HG03159 (cell line): ENCODE data around the gene KRR1.
"Not testable (repeated sequence)": the region's sequence is repeated elsewhere in the genome, so short reads cannot be mapped to it uniquely, and the experiment has no call there.

Source experiments
- ATAC-seq: cut with Tn5 transposase; IDR thresholded peaks from one replicate; pipeline ENCODE4 v1.9.1; 2021; ENCODE audit warnings: mild to moderate bottlenecking, moderate library complexity; ENCODE audit not compliant: unreplicated experiment

The KRR1 gene

DNA sequence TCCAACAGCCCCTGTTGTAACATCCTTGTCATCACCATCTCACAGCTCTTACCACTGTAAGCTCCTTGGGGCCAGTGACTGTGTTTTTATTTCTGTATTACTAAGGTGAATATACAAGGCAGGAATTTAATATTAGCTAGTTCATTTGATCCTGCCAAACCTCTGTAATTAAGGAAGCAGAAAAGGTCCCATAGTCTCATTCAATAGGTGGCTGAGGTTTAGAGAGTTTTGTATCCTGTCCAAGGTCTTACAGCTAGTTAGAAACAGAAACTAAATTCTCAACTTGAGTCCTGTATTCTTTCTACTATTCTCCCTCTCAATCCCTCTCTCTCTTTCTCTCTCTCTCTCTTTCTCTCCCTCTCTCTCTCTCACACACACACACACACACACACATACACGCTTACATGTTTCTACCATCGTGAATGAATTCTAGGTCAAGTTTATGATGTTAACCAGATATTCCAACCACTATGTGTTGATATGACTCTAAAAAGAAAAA, 31.4 kb downstream of the KRR1 start:
- ATAC-seq, result peak; percentile 31

DNA sequence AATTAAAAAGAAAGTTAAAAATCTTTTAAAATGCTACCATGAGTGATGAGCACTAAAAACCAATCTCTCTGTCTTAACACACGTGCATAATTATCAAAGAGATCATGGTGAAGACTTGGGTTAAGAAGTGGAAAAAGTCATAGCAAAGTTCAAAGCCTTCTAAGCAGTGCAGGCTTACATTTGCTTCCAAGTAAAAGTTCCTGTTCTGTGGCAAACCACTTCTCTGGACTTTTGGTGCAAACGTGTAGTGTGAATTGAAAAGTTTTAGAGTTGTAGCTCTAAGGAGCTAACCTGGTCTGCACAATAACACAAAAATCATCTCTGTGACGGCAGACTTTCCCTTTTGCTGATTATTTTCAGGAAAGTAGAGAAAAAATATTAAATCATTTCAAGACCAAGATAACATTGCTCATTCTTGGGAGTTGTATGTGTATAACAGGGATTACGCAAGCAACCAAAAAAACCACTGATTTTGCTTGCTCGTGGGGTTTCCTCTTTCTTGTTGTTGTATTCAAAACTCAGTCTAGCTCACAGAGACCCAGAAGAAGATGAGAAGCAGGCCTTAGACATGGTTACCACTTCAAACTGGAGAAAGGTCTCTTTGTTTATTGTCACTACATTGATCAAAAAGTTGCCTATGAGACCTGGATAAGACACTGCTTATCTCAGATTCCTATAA, 33.2 kb downstream of the KRR1 start:
- no peak for ATAC-seq

DNA sequence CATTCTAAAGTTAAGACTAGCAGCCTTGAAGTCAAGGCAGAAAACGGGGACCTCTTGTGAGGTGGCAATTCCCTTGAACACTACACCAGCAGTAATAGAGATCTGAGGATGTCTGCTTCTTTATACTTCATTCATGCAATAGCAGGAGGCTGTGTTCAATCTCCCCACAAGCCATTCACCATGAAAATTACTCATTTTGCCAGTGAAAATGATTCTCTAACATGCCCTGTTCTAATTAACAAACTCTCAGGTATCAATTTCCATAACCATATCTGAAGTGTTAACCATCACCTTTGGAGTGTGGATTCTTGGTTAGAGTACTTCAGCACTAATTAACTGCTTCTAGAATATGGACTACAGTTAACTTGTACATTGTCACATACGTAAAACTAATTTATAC, 34.3 kb downstream of the KRR1 start:
- no peak for ATAC-seq

DNA sequence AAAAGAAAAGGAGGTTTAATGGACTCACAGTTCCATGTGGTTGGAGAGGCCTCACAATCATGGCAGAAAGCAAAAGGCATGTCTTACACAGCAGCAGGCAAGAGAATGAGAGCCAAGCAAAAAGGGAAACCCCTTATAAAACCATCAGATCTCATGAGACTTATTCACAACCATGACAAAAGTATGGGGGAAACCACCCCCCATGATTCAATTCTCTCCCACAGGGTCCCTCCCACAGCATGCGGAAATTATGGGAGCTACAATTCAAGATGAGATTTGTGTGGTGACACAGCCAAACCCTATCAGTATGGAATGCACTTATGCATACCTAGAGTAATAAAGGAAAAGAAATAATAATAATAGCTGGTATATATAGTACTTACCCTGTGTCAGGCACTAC, 35.3 kb downstream of the KRR1 start:
- no peak for ATAC-seq

DNA sequence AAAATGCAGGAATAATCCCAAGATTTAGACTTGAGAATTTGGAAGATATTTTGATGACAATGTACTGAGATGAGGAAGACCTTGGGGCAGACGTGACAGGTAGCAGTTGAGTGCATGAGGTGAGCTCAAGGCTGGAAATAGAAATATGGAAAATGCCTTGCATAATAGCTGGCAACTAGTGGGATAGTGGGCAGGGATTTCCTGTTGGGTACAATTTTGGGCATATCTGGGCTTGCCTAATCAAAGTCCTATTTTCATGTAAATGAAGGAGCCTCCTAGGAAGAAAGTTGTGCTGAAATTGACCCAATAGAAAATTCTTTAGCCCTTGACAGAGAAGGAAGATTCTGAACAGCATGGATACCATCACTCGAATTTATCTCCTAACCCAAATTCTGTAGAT, 37.3 kb downstream of the KRR1 start:
- ATAC-seq, result no peak

DNA sequence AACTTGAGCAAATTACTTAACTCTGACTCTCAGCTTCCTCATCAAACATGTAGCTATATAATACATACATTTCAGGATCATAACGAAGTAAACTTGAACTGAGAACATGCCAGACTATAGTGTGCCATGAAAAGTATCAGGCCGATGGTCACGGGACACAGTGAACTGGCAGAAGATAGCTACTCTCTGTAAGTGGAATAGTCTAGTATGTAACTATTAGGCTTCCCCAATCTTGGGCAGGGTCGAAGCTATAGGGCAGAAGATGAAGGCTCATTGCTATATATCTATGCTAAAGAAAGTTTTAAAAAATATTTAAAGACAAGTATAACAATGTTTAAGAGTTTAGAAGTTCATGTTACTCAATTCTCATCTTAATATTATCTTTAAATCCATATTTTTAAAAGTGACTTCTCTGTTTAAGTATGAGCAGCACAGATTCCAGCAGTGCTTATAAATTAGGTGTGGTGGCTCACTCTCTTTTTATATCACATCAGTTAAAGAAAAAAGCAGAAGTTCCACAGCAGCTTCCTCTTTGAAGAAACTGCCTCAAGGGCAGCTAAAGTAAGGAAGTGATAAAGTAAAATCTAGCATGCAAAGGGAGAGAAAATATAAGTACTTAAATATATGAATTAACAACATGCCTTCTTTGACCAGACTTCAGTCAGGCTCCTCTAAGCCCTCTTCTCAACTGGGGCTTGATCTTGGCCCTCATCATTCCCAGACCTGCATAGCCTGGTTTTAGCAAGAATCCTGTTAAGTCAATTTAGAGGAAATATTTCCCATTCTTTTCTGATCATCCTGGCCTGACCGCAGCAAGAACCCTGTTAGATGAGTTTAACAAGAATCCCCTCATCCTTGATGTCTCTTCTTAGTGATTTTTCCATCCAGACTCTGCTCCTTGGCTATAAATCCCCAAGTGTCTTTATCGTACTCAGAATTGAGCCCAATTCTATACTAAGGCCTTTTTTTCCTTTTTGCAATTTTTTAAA, 39.2 kb downstream of the KRR1 start:
- peak; percentile 74 for ATAC-seq

DNA sequence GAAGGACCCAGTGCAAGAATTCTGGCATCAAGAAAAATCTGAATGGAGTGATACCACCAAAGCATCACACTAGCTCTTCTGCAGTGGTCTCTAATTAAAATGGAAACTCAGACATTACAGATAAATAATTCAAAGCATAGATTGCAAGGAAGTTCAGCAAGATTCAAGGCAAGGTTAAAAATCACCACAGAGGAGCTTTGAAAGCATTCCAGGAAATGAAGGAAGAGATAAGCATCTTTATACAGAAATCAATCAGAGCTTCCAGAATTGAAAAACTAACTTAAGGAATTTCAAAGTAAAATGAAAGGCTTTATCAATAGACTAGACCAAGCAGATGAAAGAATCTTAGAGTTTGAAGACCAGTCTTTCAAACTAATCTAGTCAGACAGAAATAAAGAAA, 51.2 kb downstream of the KRR1 start:
- no peak for ATAC-seq

DNA sequence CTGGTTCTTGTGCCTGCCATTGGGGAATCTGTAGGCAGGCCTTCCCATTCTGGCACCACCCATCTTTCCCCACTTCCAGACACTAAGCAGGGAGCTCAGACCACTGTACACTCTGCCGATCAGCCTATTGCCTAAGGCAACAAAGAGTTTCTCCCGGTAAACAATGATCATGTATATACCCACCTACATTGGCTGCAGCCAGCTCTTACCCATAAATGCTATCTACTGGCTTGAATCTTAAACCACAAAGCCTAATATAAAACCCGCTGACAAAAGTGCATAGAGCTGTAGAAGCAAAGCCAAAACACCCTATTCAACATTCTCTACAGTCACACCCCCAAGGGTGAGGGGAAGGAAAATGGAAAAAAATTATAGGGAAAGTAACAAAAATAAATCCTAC, 51.7 kb downstream of the KRR1 start:
- no peak for ATAC-seq

DNA sequence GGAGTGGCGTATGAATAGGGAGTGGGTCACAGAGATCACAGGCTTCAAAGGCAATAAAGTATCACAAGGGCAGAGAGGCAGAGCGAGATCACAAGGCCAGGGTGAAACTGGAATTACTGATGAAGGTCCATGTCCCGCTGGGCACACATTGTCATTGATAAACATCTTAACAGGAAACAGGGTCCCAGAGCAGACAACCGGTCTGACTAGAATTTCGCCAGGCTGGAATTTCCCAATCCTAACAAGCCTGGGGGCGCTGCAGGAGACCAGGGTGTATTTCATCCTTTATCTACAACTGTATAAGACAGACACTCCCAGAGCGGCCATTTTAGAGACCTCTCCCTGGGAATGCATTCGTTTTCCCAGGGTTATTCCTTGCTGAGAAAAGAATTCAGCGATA, 53.5 kb downstream of the KRR1 start:
- not testable (repeated sequence) for ATAC-seq

DNA sequence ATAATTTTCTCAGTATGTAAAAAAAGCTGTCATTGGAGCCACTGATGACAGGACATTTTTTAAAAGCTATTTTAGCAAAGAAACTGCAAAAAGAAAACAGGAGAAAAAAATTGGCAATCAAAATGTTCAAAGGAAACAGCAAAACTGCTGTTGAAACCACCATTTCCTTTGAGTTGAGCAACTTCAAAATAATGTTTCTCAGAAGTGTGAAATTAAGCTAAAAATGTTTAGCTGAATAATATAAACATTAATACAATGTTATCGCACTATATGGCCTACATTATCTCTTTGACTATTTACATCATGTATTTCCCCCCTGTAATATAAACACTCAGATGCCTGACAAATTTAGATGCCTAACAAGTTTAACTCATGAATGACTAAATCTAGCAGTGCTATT, 54.2 kb downstream of the KRR1 start:
- ATAC-seq, result no peak

DNA sequence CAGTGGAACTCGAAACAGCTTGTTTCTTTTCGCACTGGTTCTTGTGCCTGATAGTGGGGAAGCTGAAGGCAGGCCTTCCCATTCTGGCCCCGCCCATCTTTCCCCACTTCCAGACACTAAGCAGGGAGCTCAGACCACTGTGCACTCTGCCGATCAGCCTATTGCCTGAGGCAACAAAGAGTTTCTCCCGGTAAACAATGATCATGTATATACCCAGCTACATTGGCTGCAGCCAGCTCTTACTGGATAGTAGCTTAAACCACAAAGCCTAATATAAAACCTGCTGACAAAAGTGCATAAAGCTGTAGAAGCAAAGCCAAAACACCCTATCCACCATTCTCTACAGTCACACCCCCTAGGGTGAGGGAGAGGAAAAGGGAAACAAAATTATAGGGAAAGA, 55.6 kb downstream of the KRR1 start:
- no peak for ATAC-seq

DNA sequence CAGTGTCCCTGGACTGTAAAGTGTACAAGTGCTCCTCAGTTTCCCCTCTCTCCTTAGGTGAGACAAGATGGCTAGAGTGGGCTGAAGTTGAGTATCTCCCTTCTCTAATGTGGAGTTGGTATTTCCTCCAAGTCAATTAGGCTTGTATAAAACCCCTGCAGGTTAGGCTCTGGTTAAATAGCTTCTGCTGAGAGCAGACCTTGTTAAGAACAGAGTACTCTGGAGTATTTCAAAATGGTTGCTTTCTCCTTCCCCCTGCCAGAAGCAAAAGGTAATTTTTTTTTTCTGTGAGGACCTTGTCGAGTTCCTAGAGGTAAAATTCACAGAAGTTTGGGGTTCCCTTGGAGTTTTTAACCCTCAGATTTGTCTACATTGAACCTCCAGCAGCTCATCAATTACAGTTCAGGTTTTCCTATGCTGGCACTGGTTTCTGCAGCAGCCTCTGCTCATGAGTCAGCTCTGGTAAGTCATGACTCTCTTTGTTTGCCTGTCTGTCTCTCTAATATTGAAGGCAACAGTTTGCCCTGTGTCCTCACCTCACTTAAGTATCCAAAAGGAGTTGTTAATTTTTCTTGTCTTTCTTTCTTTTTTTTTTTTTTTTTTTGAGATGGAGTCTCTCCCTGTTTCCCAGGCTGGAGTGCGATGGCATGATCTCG, 58.6 kb downstream of the KRR1 start:
- no peak for ATAC-seq

DNA sequence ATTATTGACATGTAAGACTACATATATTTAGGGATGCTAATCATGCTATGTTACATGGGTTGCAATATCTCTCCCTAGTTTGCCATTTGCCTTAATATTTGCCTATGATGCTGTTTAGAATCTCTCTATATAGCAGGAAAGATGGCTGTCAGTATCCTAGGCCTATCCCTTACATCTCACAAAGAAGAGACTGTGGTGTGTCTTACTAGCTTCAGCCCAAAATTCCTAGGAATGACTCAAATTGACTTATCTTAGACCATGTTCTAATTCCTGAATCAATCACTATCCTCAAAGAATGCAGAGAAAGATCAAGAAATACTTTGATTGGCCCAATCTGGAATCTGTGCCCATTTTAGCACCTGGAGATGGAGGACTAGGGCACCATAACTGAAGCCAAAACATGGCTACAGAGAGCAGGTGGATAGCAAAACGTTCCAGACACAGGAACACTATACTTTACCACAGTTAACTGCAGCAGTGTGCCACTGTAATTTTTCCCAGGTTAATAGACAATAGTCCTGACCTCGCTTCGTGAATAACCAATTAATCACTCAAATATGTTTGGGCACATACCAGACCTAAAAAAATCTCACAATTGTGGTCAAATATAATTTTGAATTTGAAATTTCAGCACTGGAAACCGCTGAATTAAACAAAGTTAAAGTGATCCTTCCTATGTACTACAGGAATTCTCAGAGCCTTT, 63.6 kb downstream of the KRR1 start:
- no peak for ATAC-seq

DNA sequence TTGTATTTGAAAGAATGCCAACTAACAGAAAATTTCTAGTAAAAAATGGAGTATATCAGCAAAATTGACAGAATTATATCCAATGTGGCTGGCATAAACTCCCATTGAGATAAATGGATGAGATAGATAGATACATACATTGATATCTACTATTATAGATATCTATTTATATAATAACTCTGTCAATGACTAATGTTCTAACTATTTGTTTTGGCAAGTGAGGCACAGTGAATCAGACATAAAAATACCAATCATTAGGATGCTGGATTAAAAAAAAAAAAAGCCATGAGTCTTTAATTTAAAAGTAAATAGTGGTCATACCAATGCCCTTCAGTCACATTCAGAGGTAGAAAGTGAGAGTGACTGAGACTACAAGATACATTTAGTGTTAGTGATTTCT, 64.6 kb downstream of the KRR1 start:
- no peak for ATAC-seq

DNA sequence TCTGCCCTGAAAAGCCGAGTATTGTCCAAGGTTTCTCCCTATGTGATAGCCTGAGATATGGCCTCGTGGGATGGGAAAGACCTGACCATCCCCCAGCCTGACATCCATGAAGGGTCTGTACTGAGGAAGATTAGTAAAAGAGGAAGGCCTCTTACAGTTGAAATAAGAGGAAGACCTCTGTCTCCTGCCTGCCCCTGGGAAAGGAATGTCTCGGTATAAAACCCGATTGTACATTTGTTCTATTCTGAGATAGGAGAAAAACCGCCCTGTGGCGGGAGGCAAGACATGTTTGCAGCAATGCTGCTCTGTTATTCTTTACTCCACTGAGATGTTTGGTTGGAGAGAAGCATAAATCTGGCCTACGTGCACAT, 66.3 kb downstream of the KRR1 start:
- ATAC-seq, result not testable (repeated sequence)

DNA sequence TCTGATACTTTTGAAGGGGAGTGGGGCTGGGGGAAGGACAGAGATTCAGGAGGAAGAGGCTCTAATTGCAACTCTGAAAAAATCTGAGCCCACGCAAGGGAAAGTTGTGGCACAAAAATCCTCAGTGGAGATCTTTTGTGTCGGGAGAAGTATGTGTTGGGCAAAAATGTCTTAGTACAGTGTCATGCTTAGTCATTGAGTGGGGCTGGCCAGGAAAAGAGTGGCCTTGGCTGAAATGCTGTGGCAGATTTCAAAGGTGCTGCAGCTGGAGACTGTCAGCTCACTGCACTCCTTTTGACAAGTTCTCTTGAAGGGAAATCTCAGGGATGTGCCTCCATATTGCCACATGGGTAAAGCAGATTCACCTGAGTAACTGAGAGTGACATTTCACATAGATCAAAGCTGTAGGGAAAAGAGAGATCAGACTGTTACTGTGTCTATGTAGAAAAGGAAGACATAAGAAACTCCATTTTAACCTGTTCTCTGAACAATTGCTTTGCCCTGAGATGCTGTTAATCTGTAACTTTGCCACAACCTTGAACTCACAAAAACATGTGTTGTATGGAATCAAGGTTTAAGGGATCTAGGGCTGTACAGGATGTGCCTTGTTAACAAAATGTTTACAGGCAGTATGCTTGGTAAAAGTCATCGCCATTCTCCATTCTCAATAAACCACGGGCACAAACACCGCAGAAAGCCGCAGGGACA, 66.8 kb downstream of the KRR1 start:
- no peak for ATAC-seq

DNA sequence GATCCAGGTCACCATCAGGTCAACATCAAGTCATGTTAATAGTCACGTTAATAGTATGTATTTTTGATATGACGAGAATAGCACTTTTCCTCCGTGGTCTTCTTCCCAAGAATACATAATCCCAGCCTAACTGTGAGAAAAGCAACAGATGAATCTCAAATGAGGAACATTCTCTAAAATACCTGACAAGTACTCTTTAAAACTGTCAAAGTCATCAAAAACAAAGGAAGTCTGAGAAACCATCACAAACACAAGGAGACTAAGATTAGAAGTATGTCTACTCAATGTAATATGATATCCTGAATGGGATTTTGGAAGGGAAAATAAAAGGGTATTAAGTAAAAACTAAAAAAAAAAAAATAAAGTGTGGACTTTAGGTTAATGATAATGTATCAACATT, 67.7 kb downstream of the KRR1 start:
- no peak for ATAC-seq

DNA sequence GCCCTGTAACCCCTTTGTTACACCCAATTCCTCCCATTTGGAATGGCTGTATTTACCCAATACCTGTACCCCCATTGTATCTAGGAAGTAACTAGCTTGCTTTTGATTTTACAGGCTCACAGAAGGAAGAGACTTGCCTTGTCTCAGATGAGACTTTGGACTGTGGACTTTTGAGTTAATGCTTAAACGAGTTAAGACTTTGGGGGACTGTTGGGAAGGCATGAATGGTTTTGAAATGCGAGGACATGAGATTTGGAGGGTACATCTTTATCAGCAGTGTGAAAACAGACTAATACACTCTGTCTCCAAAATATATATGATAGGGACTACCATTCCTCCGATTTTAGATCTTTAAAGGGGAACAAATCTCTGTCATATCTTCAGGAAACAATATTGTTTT, 69.0 kb downstream of the KRR1 start:
- not testable (repeated sequence) for ATAC-seq

DNA sequence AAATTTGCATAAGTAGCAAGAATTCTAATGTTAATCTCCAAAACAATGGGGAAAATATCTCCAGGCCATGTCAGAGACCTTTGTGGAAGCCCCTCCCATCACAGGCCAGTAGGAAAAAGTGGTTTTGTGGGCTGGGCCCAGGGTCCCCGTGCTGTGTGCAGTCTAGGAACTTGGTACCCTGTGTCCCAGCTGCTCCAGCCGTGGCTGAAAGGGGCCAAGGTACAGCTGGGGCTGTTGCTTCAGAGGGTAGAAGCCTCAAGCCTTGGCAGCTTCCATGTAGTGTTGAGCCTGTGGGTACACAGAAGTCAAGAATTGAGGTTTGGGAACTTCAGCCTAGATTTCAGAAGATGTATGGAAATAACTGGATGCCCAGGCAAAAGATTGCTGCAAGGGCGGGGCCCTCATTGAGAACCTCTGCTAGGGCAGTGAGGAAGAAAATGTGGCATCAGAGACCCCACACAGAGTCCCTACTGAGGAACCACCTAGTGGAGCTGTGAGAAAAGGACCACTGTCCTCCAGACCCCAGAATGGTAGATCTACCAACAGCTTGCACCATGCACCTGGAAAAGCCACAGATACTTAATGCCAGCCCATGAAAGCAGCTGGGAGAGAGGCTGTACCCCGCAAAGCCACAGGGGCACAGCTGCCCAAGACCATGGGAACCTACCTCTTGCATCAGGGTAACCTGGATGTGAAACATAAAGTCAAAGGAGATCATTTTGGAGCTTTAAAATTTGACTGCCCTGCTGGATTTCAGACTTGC, 69.5 kb downstream of the KRR1 start:
- ATAC-seq, result not testable (repeated sequence)
